Ovary (tissue), 9 donors: ENCODE data around the gene SLIT3. TPM values are rescaled to one million over a fixed set of nuclear protein-coding genes. Genes with fewer than 3 reads are reported as not detected.
A peak's percentile ranks its signal among the peaks of the same experiment; 100 is the strongest.

Source experiments
- DNase-seq, 5 donors: peaks; one replicate each; pipeline ENCODE4 v3.0.0-alpha.2; 2019 to 2020
- H3K27ac ChIP-seq, 2 donors: fragments of 200-600 bp; one replicate each; pipeline versions ENCODE4 v1.5.1 to v1.8.0; 2019 to 2022
- H3K27me3 ChIP-seq: fragments of 200-600 bp; one replicate; pipeline ENCODE4 v1.8.0; 2022
- H3K36me3 ChIP-seq: fragments of 200-600 bp; sonication (generic); one replicate; pipeline ENCODE4 v1.5.1; 2019
- H3K4me1 ChIP-seq: one replicate; pipeline ENCODE4 v1.8.1; 2013; ENCODE audit warnings: mild to moderate bottlenecking, moderate library complexity; ENCODE audit not compliant: insufficient read depth
- H3K4me3 ChIP-seq: fragments of 200-600 bp; sonication (generic); one replicate; pipeline ENCODE4 v1.5.1; 2017
- H3K9me3 ChIP-seq, 2 donors: fragments of 200-600 bp in 1 of 2; sonication (generic) in 1 of 2; one replicate each; pipeline versions ENCODE4 v1.5.1 to v1.8.1; 2013 to 2019; ENCODE audit warnings: mild to moderate bottlenecking in 1 of 2, moderate library complexity in 1 of 2
- EP300 ChIP-seq: sonication (generic); formaldehyde crosslinking; IDR thresholded peaks from one replicate; pipeline ENCODE4 v1.6.1; 2017; ENCODE audit warnings: antibody characterized with exemption
- POLR2A ChIP-seq: fragments of 450-650 bp; IDR thresholded peaks from one replicate; pipeline ENCODE4 v1.6.1; 2017; ENCODE audit warnings: antibody characterized with exemption, mild to moderate bottlenecking, moderate library complexity
- WGBS, 3 donors: extraction: QIAGEN DNeasy Blood & Tissue Kit in 1 of 3; methylation state at CpG; one replicate each; pipeline versions ENCODE4 v1.1.5 to v1.1.7; 2013 to 2017; 5-methylcytosine and 5-hydroxymethylcytosine counted together
- intact Hi-C, 4 donors: fragments of 100-400 bp; cut with DNase I; formaldehyde crosslinking; loops; one replicate each; pipeline versions ENCODE4 v1.11.0 to v1.15.1; 2022 to 2023
- polyA plus RNA-seq, 2 donors: library from polyadenylated mRNA; stranded (reverse); fragments of 200-250 nt in 1 of 2; fragments of 350-450 nt in 1 of 2; fragmentation: Illumina TruSeq in 1 of 2; extraction: RNeasy Lipid Tissue Mini Kit (QIAGEN cat#74804) in 1 of 2; gene quantifications; one replicate each; pipeline ENCODE4 v1.2.3, GENCODE V29; 2013 to 2014
- total RNA-seq, 7 donors: library from RNA; depleted of rRNA in 2 of 7; stranded (reverse); fragments of >200 nt in 2 of 7; fragmentation: NEBNext Ultra II Directional in 3 of 7; extraction: Animal tissue kit (Norgen Biotek cat#: 25700) in 3 of 7; gene quantifications; one replicate each; pipeline versions ENCODE4 v1.1.0 to v1.2.4, GENCODE V29; 2016 to 2023
- TF ChIP-seq, protein P1 (sequence below), 3 donors: fragments of 450-650 bp in 2 of 3; fragments of 200-600 bp in 1 of 3; IDR thresholded peaks; one replicate each; pipeline versions ENCODE4 v1.5.1 to v1.8.0; 2016 to 2022; ENCODE audit warnings: antibody characterized with exemption in 3 of 3, mild to moderate bottlenecking in 1 of 3
- donor health status: DM: no; HTN: no; CAD: no; lungs with moderate emphysema.
- donor health status: DM: no; HTN: no; CAD: no.
- donor health status: Bipolar disorder and iron deficiency.
- donor health status: DM: yes; HTN: yes; CAD: no.
- donor health status: DM: no; HTN: no; CAD: no.
- donor health status: DM: yes; HTN: yes; CAD: no.

The SLIT3 gene
- total and polyA plus RNA-seq, 9 donors, result 10.3 to 106 (median 24.4) TPM

DNA sequence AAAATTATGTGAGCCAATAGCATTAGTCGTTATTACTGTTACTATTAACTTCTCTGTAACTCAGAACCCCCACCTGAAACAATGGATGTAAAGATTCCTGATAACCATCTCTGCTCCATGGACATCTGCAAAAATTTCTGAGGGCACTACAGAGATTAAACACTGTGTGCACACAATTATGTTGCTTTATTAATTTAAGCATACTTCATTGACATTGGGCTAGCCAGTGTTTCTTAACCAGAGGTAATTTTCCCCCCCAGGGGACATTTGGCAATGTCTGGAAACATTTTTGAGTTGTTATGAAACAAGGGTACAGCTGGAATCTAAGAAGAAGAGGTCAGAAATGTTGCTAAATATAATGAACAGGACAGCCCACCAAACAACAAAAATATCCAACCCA is 19.3 kb downstream of the SLIT3 start:
- TF ChIP-seq, protein P1, sequence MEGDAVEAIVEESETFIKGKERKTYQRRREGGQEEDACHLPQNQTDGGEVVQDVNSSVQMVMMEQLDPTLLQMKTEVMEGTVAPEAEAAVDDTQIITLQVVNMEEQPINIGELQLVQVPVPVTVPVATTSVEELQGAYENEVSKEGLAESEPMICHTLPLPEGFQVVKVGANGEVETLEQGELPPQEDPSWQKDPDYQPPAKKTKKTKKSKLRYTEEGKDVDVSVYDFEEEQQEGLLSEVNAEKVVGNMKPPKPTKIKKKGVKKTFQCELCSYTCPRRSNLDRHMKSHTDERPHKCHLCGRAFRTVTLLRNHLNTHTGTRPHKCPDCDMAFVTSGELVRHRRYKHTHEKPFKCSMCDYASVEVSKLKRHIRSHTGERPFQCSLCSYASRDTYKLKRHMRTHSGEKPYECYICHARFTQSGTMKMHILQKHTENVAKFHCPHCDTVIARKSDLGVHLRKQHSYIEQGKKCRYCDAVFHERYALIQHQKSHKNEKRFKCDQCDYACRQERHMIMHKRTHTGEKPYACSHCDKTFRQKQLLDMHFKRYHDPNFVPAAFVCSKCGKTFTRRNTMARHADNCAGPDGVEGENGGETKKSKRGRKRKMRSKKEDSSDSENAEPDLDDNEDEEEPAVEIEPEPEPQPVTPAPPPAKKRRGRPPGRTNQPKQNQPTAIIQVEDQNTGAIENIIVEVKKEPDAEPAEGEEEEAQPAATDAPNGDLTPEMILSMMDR (IDR thresholded peaks at IDR 0.05), result no peak
- TF ChIP-seq EP300, result no peak
- TF ChIP-seq POLR2A, result no peak
- Histone ChIP-seq H3K27ac (no peak overlapping the region), H3K4me3 (no peak overlapping the region), H3K4me1 (no peaks in the 10 kb centered on the region), H3K9me3 (peaks cover 0 to 3% of the 10 kb centered on the region in 2 donors), H3K36me3 (no peaks in the 10 kb centered on the region), H3K27me3 (no peaks in the 10 kb centered on the region)
- DNase-seq, result no peak
- intact Hi-C loops, result no loop called here
- WGBS, 3 donors, result 88 to 93% (median 92%) methylated on average over 1 of the region's 1 CpG

DNA sequence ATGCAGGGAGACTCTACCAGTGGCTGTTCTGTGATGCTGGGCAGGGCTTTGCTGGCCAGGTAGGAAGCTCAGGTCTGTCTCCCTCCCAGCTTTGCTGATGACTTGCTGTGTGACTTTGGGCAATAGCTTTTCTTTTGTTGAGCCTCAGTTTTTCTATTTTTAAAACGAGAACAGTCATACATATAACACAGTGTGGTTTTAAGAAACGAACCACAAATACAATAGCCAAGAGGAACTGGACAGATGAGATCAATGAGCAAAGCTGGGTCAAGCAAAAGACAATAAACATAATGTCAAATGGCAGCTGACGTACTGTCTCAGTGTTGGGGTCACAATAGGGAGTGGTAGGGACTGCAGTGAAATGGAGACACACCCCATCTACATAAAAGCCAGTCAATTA is 20.2 kb downstream of the SLIT3 start:
- H3K27me3 ChIP-seq, result no peaks in the 10 kb centered on the region
- peaks cover 0 to 3% of the 10 kb centered on the region in 2 donors for H3K9me3 ChIP-seq
- WGBS, 3 donors, result 44 to 69% (median 61%) methylated on average over 3 of the region's 3 CpGs

DNA sequence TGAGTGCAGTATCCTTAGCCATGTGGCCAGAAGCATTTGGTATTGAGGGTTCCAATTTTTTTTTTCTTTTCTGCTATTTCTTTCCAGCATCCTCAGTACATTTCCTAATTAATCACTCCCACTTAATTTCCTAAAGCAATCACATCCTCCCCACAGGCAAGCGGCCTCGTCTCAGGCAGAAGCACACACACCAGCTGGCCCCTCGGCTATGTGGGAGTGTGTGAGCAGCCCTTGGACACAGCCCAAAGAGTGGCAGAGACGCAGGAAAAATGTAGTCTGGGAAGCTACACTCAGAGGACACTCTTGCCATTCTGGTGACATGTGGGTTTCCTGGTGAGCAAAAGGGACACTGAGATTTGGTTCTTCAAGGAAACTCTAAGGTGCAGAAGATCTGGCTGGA is 20.7 kb downstream of the SLIT3 start:
- WGBS, 3 donors, result 2 to 8% (median 4%) methylated on average over 4 of the region's 4 CpGs
- Histone ChIP-seq H3K36me3 (no peaks in the 10 kb centered on the region), H3K4me3 (no peak overlapping the region), H3K9me3 (peaks cover 0 to under 1% of the 10 kb centered on the region in 2 donors), H3K27ac (no peak overlapping the region), H3K27me3 (no peaks in the 10 kb centered on the region), H3K4me1 (no peaks in the 10 kb centered on the region)
- TF ChIP-seq EP300 (no peak), POLR2A (no peak)
- TF ChIP-seq, protein P1 (IDR thresholded peaks at IDR 0.05), result no peak
- DNase-seq, result peak in 2 of 5 donors; percentile 38 to 50
- intact Hi-C loops, result no loop called here

More for the DNA sequence above, 20.2 kb downstream of the SLIT3 start:
- Histone ChIP-seq H3K4me1 (no peaks in the 10 kb centered on the region), H3K4me3 (no peak overlapping the region), H3K27ac (no peak overlapping the region), H3K36me3 (no peaks in the 10 kb centered on the region)
- intact Hi-C loops, result no loop called here
- TF ChIP-seq, protein P1 (IDR thresholded peaks at IDR 0.05), result no peak
- TF ChIP-seq EP300 (no peak), POLR2A (no peak)
- no peak for DNase-seq

DNA sequence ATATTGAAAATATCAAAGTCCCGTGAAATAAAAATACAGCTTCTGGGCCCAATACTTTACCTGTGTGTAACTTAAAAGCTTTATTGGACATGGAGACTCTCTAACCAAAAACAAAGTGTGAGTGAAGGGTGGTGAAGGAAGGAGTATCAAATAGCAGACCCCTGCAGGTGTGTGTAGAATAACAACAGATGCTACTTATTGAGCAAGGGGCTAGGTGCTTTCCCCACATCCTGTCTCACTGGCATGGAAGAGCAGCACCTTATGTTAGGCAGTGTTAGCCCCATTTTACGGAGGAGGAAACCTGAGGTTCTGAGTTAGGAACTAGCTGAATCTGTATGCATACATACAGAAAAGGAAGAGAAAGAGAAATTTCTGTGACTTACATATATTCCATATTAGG is 21.8 kb downstream of the SLIT3 start:
- H3K4me1 ChIP-seq, result no peaks in the 10 kb centered on the region
- no peaks in the 10 kb centered on the region for H3K9me3 ChIP-seq
- H3K36me3 ChIP-seq, result no peaks in the 10 kb centered on the region
- DNase-seq, result no peak
- intact Hi-C loops, result no loop called here
- 87 to 97% (median 90%) methylated on average over 2 of the region's 2 CpGs for WGBS, 3 donors
- TF ChIP-seq POLR2A (no peak), EP300 (no peak)
- TF ChIP-seq, protein P1 (IDR thresholded peaks at IDR 0.05), result no peak
- no peak overlapping the region for H3K4me3 ChIP-seq
- no peaks in the 10 kb centered on the region for H3K27me3 ChIP-seq
- H3K27ac ChIP-seq, result no peak overlapping the region
